CD8-positive, alpha-beta memory T cell (primary cell): ENCODE data around the gene FBP1. TPM values are rescaled to one million over a fixed set of nuclear protein-coding genes. Genes with fewer than 3 reads are reported as not detected.

Experiments used
- CTCF ChIA-PET: fragments of 350-600 bp; sonication (Branson Sonifier 250); formaldehyde crosslinking; loops from one replicate; lab custom pipeline; 2021; ENCODE audit warnings: antibody characterized with exemption; lab: Charles Lee
- POLR2A ChIA-PET: fragments of 350-600 bp; sonication (Branson Sonifier 250); formaldehyde crosslinking; loops from one replicate; lab custom pipeline; 2021; ENCODE audit warnings: antibody characterized with exemption; lab: Charles Lee
- DNase-seq, 5 donors: peaks; one replicate each; pipeline versions ENCODE4 v3.0.0 to v3.0.0-alpha.2; 2020 to 2022; ENCODE audit warnings: mixed read lengths in 1 of 5
- H3K27ac ChIP-seq: one replicate; pipeline ENCODE4 v1.7.0; 2013; ENCODE audit warnings: low read depth, mild to moderate bottlenecking, low read length, moderate library complexity
- H3K27me3 ChIP-seq: 2 replicates; pipeline ENCODE4 v1.7.0; 2013; ENCODE audit warnings: low read length, mild to moderate bottlenecking; ENCODE audit not compliant: insufficient read depth, poor library complexity, severe bottlenecking
- H3K36me3 ChIP-seq: 2 replicates; pipeline ENCODE4 v1.7.0; 2013; ENCODE audit warnings: mild to moderate bottlenecking, low read length, moderate library complexity; ENCODE audit not compliant: insufficient read depth
- H3K4me1 ChIP-seq: 2 replicates; pipeline ENCODE4 v1.7.0; 2013; ENCODE audit warnings: mild to moderate bottlenecking, low read length, moderate library complexity; ENCODE audit not compliant: insufficient read depth
- H3K4me3 ChIP-seq: 2 replicates; pipeline ENCODE4 v1.7.0; 2013; ENCODE audit warnings: mild to moderate bottlenecking, low read length
- H3K9me3 ChIP-seq: 2 replicates; pipeline ENCODE4 v1.7.0; 2013; ENCODE audit warnings: mild to moderate bottlenecking, low read length
- H3K27ac Mint-ChIP-seq, 8 donors: one replicate each; pipeline ENCODE4 v1.8.0; 2020 to 2021; ENCODE audit warnings: mixed read lengths in 8 of 8, mild to moderate bottlenecking in 6 of 8, inconsistent platforms in 3 of 8, moderate library complexity in 3 of 8
- H3K27me3 Mint-ChIP-seq, 2 donors: one replicate each; pipeline ENCODE4 v1.8.0; 2020 to 2021; ENCODE audit warnings: mixed read lengths in 2 of 2, mild to moderate bottlenecking in 1 of 2, moderate library complexity in 1 of 2
- H3K36me3 Mint-ChIP-seq, 3 donors: one replicate each; pipeline ENCODE4 v1.8.0; 2020 to 2021; ENCODE audit warnings: mixed read lengths in 3 of 3, inconsistent platforms in 1 of 3, mild to moderate bottlenecking in 1 of 3
- H3K4me1 Mint-ChIP-seq, 3 donors: one replicate each; pipeline ENCODE4 v1.8.0; 2020 to 2021; ENCODE audit warnings: mixed read lengths in 3 of 3, inconsistent platforms in 1 of 3, mild to moderate bottlenecking in 1 of 3
- H3K4me3 Mint-ChIP-seq, 7 donors: one replicate each; pipeline ENCODE4 v1.8.0; 2020 to 2021; ENCODE audit warnings: mixed read lengths in 7 of 7, mild to moderate bottlenecking in 6 of 7, moderate library complexity in 4 of 7, inconsistent platforms in 2 of 7
- H3K9me3 Mint-ChIP-seq, 5 donors: one replicate each; pipeline ENCODE4 v1.8.0; 2020 to 2022; ENCODE audit warnings: mixed read lengths in 5 of 5, mild to moderate bottlenecking in 3 of 5, moderate library complexity in 2 of 5, inconsistent platforms in 1 of 5
- polyA plus RNA-seq: library from polyadenylated mRNA; unstranded; fragments of 300-500 nt; fragmentation: Illumina TruSeq; gene quantifications from one replicate; pipeline ENCODE4 v1.2.3, GENCODE V29; 2021
- total RNA-seq, 2 experiments: library from RNA; stranded (reverse); gene quantifications; one replicate each; pipeline ENCODE4 v1.2.3, GENCODE V29; 2021

FBP1 gene
- total and polyA plus RNA-seq, 3 experiments from 2014 or later: 0.53 to 13.3 (median 0.55) TPM

DNA sequence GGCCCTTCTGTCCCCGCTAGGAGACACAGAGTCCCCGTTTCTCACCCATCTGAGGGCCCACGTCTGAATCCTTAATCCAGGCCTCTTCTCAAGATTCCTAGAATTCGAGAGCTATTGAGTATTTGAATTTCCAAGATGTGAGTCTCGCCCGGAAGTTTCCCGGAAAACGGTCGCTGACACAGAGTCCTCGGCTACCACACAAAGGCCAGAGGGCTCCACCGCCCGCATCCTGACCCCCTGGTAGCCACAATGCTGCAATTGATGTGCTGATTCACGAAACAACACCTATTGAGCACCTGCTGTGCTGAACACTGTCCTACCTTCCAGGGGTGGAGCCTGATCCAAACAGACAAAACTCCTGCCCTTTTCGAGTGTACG is 670 bp upstream of the FBP1 start:
- H3K4me3 ChIP-seq: peak overlapping the region; percentile 64
- Mint-ChIP-seq H3K4me3 (peak overlapping the region; percentile 89 to 97 (median 92)), H3K4me1 (peaks cover 8 to 18% (median 16%) of the 10 kb centered on the region in 3 donors), H3K9me3 (no peaks in the 10 kb centered on the region), H3K36me3 (peaks cover 0 to 4% (median 3%) of the 10 kb centered on the region in 3 donors), H3K27me3 (peaks cover 2 to 19% of the 10 kb centered on the region in 2 donors), H3K27ac (peak overlapping the region in 4 of 8 donors; percentile 68 to 89 (median 86))
- no peak for DNase-seq
- POLR2A ChIA-PET: interaction anchor here (1.1 kb wide), 1 partner anchor 86 kb away, joined by 3 read pairs; the partner anchor contains the start of gene AOPEP
- H3K27me3 ChIP-seq: no peaks in the 10 kb centered on the region
- no peak overlapping the region for H3K27ac ChIP-seq
- peaks cover 12% of the 10 kb centered on the region for H3K4me1 ChIP-seq
- no peaks in the 10 kb centered on the region for H3K36me3 ChIP-seq
- no peaks in the 10 kb centered on the region for H3K9me3 ChIP-seq
- CTCF ChIA-PET: no interaction called here

DNA sequence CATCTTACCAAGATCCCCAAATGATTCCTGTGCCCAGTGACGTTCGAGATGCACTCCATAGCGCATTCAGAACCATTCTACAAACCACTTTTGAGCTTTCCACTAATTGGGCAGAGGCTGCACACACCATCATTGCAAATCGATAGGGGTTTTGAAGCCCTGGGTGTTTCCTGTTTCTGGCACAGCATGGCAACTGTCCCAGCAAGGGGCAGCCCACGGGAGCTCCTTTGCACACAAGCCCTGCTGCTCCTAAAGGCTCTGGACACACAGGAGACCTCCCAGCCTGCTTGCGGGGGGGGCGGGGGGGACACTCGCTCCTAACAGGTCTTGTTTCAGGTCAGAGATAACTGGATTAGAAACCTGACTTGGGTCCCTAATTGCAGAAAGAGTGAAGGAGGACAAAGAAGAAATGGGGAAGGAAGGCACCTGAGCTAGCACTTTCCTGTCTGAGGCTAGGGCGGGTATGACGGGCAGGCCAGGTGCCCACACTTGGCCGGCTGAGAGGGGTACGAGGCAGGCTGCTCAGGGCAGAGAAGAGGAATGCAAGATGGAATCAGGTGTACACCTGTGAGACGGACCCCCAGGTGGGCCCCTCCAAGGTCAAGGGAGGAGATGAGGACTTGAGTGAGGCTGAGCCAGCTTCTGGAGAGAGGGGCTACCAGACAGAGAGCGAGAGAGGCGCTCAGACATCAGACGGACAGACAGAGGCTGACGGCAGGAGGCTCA is 820 bp downstream of the FBP1 start:
- peaks cover 12% of the 10 kb centered on the region for H3K4me1 ChIP-seq
- Mint-ChIP-seq H3K36me3 (peaks cover 0 to 4% (median 1%) of the 10 kb centered on the region in 3 donors), H3K27ac (peak overlapping the region in 6 of 8 donors; percentile 35 to 88 (median 62)), H3K4me3 (peak overlapping the region; percentile 89 to 97 (median 92)), H3K27me3 (peaks cover 2 to 19% of the 10 kb centered on the region in 2 donors), H3K9me3 (no peaks in the 10 kb centered on the region), H3K4me1 (peaks cover 8 to 18% (median 16%) of the 10 kb centered on the region in 3 donors)
- ChIA-PET CTCF (no interaction called here), POLR2A (no interaction called here)
- no peaks in the 10 kb centered on the region for H3K36me3 ChIP-seq
- no peaks in the 10 kb centered on the region for H3K9me3 ChIP-seq
- H3K27ac ChIP-seq: no peak overlapping the region
- peak overlapping the region; percentile 64 for H3K4me3 ChIP-seq
- no peaks in the 10 kb centered on the region for H3K27me3 ChIP-seq
- DNase-seq: no peak

DNA sequence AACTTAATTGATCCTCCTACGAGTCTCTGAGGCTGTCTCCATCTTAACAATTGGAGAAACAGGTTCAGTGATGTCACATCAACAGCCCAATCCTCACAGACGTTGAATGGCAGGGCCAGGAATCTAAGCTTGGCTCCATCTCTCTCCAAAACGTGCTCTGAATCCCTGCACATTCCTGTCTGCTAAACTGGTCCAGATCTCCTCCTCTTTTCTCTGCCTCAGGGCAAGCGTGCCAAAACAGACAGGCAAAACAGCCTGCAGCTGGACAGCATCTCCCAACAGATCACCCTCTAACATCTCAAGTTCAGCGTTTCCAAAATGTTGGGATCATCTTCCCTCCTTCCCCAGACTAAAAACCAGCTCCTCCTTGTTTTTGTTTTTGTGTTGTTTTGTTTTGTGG is 6.6 kb downstream of the FBP1 start:
- DNase-seq: no peak
- H3K4me1 Mint-ChIP-seq: no peaks in the 10 kb centered on the region
- POLR2A ChIA-PET: no interaction called here

DNA sequence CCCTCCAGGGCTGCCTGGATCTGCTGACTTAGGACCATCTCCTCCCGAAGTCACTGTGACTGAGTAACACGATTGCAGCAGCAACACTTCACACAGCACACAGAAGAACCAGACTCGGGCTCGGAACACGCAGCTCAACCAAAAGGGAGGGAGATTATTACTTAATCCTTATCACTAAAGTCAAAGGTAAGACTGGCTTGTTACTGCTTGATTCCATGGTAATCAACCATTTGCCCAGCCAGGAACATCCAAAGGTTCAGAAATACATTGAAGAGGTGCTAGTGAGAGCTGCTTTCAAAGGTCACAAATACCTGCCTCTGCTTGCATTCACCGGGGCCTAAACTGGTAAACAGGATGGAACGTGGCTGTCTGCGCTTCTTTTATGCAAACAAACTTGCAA is 7.7 kb downstream of the FBP1 start:
- H3K27me3 Mint-ChIP-seq: peaks cover 2 to 4% of the 10 kb centered on the region in 2 donors
- H3K36me3 ChIP-seq: no peaks in the 10 kb centered on the region
- no peaks in the 10 kb centered on the region for H3K4me1 Mint-ChIP-seq
- no peak overlapping the region for H3K27ac Mint-ChIP-seq
- no peak overlapping the region for H3K4me3 Mint-ChIP-seq
- H3K27ac ChIP-seq: no peak overlapping the region
- no peaks in the 10 kb centered on the region for H3K4me1 ChIP-seq
- no peak for DNase-seq
- H3K4me3 ChIP-seq: no peak overlapping the region
- no peaks in the 10 kb centered on the region for H3K9me3 ChIP-seq
- no peaks in the 10 kb centered on the region for H3K27me3 ChIP-seq
- H3K36me3 Mint-ChIP-seq: no peaks in the 10 kb centered on the region
- no peaks in the 10 kb centered on the region for H3K9me3 Mint-ChIP-seq
- ChIA-PET CTCF (interaction anchor here (1.1 kb wide), 1 partner anchor 38 kb away, joined by 5 read pairs; no protein-coding TSS in a partner anchor), POLR2A (no interaction called here)

More for the DNA sequence above, 6.6 kb downstream of the FBP1 start:
- no peaks in the 10 kb centered on the region for H3K9me3 Mint-ChIP-seq
- Histone ChIP-seq H3K4me1 (no peaks in the 10 kb centered on the region), H3K9me3 (no peaks in the 10 kb centered on the region), H3K36me3 (no peaks in the 10 kb centered on the region), H3K27ac (no peak overlapping the region), H3K4me3 (no peak overlapping the region), H3K27me3 (no peaks in the 10 kb centered on the region)
- CTCF ChIA-PET: no interaction called here
- H3K27me3 Mint-ChIP-seq: peaks cover 2 to 6% of the 10 kb centered on the region in 2 donors
- H3K36me3 Mint-ChIP-seq: no peaks in the 10 kb centered on the region
- no peak overlapping the region for H3K27ac Mint-ChIP-seq
- H3K4me3 Mint-ChIP-seq: no peak overlapping the region

DNA sequence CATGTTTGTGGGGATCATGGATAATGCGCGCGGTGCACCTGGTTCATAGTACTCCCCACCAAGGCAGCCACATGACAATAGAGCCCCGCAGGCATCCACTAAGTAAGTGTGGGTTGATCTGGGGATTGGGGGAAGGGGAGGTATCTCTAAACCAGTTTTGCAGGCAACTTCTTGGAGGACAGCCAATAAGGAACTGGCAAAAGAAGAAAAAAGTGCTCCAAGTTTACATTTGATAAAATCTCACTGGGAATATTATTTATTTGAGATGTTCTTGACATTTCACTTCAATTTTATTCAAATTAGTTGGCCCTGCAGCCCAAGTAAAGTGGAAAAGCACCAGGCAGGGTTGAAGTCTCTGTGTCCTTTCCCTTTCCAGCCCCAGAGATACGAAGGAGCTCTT is 8.5 kb downstream of the FBP1 start:
- POLR2A ChIA-PET: no interaction called here
- H3K27ac Mint-ChIP-seq: no peak overlapping the region

DNA sequence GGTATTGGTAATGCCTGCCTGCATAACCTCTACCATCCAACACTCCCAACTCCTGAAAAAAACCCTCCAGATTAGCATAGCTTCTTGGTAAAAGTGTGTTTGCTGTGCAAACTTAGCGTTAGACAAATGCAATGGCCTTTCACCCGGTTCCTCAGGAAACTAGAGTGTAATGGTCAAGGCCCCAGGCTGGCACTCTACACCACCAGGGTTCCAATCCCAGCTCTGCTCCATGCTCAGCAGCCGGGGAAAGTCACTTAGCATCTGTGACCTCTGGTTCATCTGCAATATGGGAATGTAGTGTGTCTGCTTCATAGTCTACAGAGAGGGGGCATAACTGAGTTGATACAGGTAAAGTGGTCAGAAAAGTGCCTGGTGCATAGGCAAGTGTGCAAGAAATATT is 9.0 kb downstream of the FBP1 start:
- CTCF ChIA-PET: no interaction called here
- no peak for DNase-seq
- H3K4me1 Mint-ChIP-seq: no peaks in the 10 kb centered on the region
- POLR2A ChIA-PET: no interaction called here
- H3K27me3 Mint-ChIP-seq: peaks cover 0 to 4% of the 10 kb centered on the region in 2 donors
- H3K36me3 ChIP-seq: no peaks in the 10 kb centered on the region
- H3K9me3 Mint-ChIP-seq: no peaks in the 10 kb centered on the region
- H3K27ac Mint-ChIP-seq: no peak overlapping the region
- H3K36me3 Mint-ChIP-seq: no peaks in the 10 kb centered on the region
- H3K4me1 ChIP-seq: no peaks in the 10 kb centered on the region
- H3K27ac ChIP-seq: no peak overlapping the region
- no peaks in the 10 kb centered on the region for H3K9me3 ChIP-seq
- no peak overlapping the region for H3K4me3 Mint-ChIP-seq
- H3K27me3 ChIP-seq: no peaks in the 10 kb centered on the region
- H3K4me3 ChIP-seq: no peak overlapping the region

More for the DNA sequence above, 8.5 kb downstream of the FBP1 start:
- no peak overlapping the region for H3K27ac ChIP-seq
- H3K27me3 Mint-ChIP-seq: peaks cover 0 to 4% of the 10 kb centered on the region in 2 donors
- H3K9me3 ChIP-seq: no peaks in the 10 kb centered on the region
- CTCF ChIA-PET: no interaction called here
- H3K4me1 Mint-ChIP-seq: no peaks in the 10 kb centered on the region
- no peaks in the 10 kb centered on the region for H3K9me3 Mint-ChIP-seq
- no peak overlapping the region for H3K4me3 ChIP-seq
- H3K36me3 ChIP-seq: no peaks in the 10 kb centered on the region
- DNase-seq: no peak
- no peaks in the 10 kb centered on the region for H3K27me3 ChIP-seq
- no peaks in the 10 kb centered on the region for H3K4me1 ChIP-seq
- no peaks in the 10 kb centered on the region for H3K36me3 Mint-ChIP-seq
- H3K4me3 Mint-ChIP-seq: no peak overlapping the region

DNA sequence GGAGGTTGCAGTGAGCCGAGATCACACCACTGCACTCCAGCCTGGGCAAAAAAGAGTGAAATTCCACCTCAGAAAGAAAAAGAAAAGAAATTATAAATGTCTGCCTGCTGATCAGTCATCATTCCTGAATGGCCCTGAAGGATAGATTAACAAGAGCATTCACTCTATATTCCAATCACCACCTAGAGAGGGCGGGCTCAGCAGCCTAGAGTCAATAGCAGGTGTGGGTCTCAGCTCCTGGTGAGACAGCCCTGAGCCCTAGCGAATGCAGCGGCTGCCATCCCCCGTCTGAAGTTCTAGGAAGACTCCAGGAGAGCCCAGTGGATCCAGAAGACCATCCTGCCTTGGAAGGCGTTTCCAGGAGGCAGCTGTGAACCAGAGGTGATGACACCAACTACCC is 12.0 kb downstream of the FBP1 start:
- Histone ChIP-seq H3K9me3 (no peaks in the 10 kb centered on the region), H3K4me3 (no peak overlapping the region), H3K27ac (no peak overlapping the region), H3K4me1 (no peaks in the 10 kb centered on the region), H3K36me3 (no peaks in the 10 kb centered on the region), H3K27me3 (no peaks in the 10 kb centered on the region)
- H3K4me1 Mint-ChIP-seq: peaks cover 0 to under 1% (median 0%) of the 10 kb centered on the region in 3 donors
- H3K36me3 Mint-ChIP-seq: no peaks in the 10 kb centered on the region
- CTCF ChIA-PET: no interaction called here
- no peaks in the 10 kb centered on the region for H3K9me3 Mint-ChIP-seq
- no peak for DNase-seq
- POLR2A ChIA-PET: no interaction called here
- H3K27me3 Mint-ChIP-seq: peaks cover under 1 to 4% of the 10 kb centered on the region in 2 donors
- H3K4me3 Mint-ChIP-seq: no peak overlapping the region
- H3K27ac Mint-ChIP-seq: peak overlapping the region in 1 of 8 donors; percentile 78

DNA sequence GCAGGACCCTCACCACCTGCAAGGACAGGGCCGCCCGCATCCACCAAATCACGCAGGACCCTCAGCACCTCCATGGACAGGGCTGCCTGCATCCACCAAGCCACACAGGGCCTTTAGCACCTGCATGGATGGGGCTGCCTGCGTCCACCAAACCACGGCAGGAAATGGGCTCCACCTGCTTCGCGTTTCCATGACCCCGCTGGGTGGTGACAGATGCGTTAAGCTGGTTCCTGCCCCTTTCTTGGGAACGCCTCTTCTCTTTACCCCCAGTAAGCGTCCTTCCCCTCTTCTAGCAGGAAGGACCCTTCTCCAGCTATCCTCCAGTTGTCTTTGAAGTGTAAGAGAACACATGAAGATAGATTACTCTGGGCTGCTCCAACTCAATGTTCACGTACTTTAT is 13.5 kb downstream of the FBP1 start:
- no peaks in the 10 kb centered on the region for H3K27me3 ChIP-seq
- no peaks in the 10 kb centered on the region for H3K9me3 ChIP-seq
- no peaks in the 10 kb centered on the region for H3K4me1 ChIP-seq
- no peak overlapping the region for H3K4me3 ChIP-seq
- H3K27ac ChIP-seq: no peak overlapping the region
- Mint-ChIP-seq H3K4me3 (no peak overlapping the region), H3K9me3 (no peaks in the 10 kb centered on the region), H3K36me3 (no peaks in the 10 kb centered on the region), H3K4me1 (peaks cover 0 to 5% (median 2%) of the 10 kb centered on the region in 3 donors), H3K27me3 (peaks cover 0 to 3% of the 10 kb centered on the region in 2 donors), H3K27ac (no peak overlapping the region)
- ChIA-PET POLR2A (no interaction called here), CTCF (no interaction called here)
- no peak for DNase-seq
- no peaks in the 10 kb centered on the region for H3K36me3 ChIP-seq
